Caco-2 (cell line): Measurements from ENCODE around the gene ACAP3. TPM values are rescaled to one million over a fixed set of nuclear protein-coding genes. Genes with fewer than 3 reads are reported as not detected.

Source experiments
- Bru-seq: library from RNA; stranded (reverse); fragments of 400-500 nt; gene quantifications from one replicate; lab custom pipeline; 2021; lab: Mats Ljungman, UMichigan
- BruChase-seq, 2 experiments: library from RNA; stranded (reverse); fragments of 400-500 nt; gene quantifications; one replicate each; lab custom pipeline; 2021; lab: Mats Ljungman, UMichigan
- BruUV-seq: library from RNA; stranded (reverse); fragments of 400-500 nt; replicated peaks from 2 replicates; lab custom pipeline; 2021; lab: Mats Ljungman, UMichigan
- CTCF ChIA-PET: fragments of 300-600 bp; sonication (Branson Sonifier 250); formaldehyde crosslinking; loops from one replicate; lab custom pipeline; 2022; ENCODE audit warnings: antibody characterized with exemption; lab: Charles Lee
- POLR2A ChIA-PET: fragments of 300-600 bp; sonication (Branson Sonifier 250); formaldehyde crosslinking; loops from one replicate; lab custom pipeline; 2022; ENCODE audit warnings: antibody characterized with exemption; lab: Charles Lee
- DNase-seq, 2 experiments: peaks; one replicate each; pipeline versions ENCODE4 v3.0.0 to v3.0.0-alpha.2; 2020 to 2022
- H3K27me3 ChIP-seq: replicated peaks from 2 replicates; pipeline ENCODE4 v1.6.0; 2011; ENCODE audit warnings: low read length; ENCODE audit not compliant: control insufficient read depth, insufficient read depth
- H3K36me3 ChIP-seq: 2 replicates; pipeline ENCODE4 v1.5.1; 2011; ENCODE audit warnings: low read length; ENCODE audit not compliant: control insufficient read depth, insufficient read depth
- H3K4me1 ChIP-seq: fragments of 250-450 bp; sonication (Bioruptor Pico); 2 replicates; pipeline ENCODE4 v1.5.1; 2020; ENCODE audit warnings: mild to moderate bottlenecking
- H3K4me3 ChIP-seq: 2 replicates; pipeline ENCODE4 v1.5.1; 2011; ENCODE audit warnings: low read depth, mild to moderate bottlenecking, control low read depth, low read length
- H3K9me3 ChIP-seq: fragments of 250-450 bp; sonication (Bioruptor Pico); 2 replicates; pipeline ENCODE4 v1.5.1; 2020; ENCODE audit warnings: mild to moderate bottlenecking, moderate library complexity
- H3K27ac Mint-ChIP-seq: one replicate; pipeline ENCODE4 v1.8.0; 2022; ENCODE audit warnings: mixed read lengths; ENCODE audit not compliant: unreplicated experiment
- H3K27me3 Mint-ChIP-seq: one replicate; pipeline ENCODE4 v1.8.0; 2022; ENCODE audit warnings: mixed read lengths; ENCODE audit not compliant: insufficient read depth, unreplicated experiment
- H3K36me3 Mint-ChIP-seq: one replicate; pipeline ENCODE4 v1.8.0; 2022; ENCODE audit warnings: mild to moderate bottlenecking, mixed read lengths; ENCODE audit not compliant: insufficient read depth, unreplicated experiment
- H3K4me1 Mint-ChIP-seq: one replicate; pipeline ENCODE4 v1.8.0; 2022; ENCODE audit warnings: low read depth, mixed read lengths; ENCODE audit not compliant: unreplicated experiment
- H3K4me3 Mint-ChIP-seq: one replicate; pipeline ENCODE4 v1.8.0; 2022; ENCODE audit warnings: mild to moderate bottlenecking, moderate library complexity, mixed read lengths; ENCODE audit not compliant: unreplicated experiment
- H3K9me3 Mint-ChIP-seq: one replicate; pipeline ENCODE4 v1.8.0; 2022; ENCODE audit warnings: mixed read lengths; ENCODE audit not compliant: unreplicated experiment
- intact Hi-C: fragments of 100-400 bp; cut with micrococcal nuclease; formaldehyde crosslinking; loops from one replicate; pipeline ENCODE4 v1.10.0; 2022; ENCODE audit not compliant: unreplicated experiment
- long read RNA-seq: library from polyadenylated mRNA; stranded (forward); transcript quantifications from one replicate; pipeline ENCODE4 v2.0.0, GENCODE V29; 2022
- total RNA-seq: library from RNA; stranded (reverse); gene quantifications from 2 replicates; pipeline ENCODE4 v1.2.3, GENCODE V29; 2022
- TF ChIP-seq, protein P1 (sequence below), 2 experiments: fragments of 200-600 bp in 1 of 2; IDR thresholded peaks; 1 replicate in 1 of 2; 2 replicates in 1 of 2; pipeline versions ENCODE4 v1.5.1 to v1.8.0; 2011 to 2022; ENCODE audit warnings: antibody characterized with exemption in 1 of 2, control low read depth in 1 of 2, inconsistent platforms in 1 of 2, low read depth in 1 of 2, low read length in 1 of 2, mild to moderate bottlenecking in 1 of 2, moderate library complexity in 1 of 2; ENCODE audit not compliant: insufficient read depth in 1 of 2, severe bottlenecking in 1 of 2, unreplicated experiment in 1 of 2

The ACAP3 gene, protein sequence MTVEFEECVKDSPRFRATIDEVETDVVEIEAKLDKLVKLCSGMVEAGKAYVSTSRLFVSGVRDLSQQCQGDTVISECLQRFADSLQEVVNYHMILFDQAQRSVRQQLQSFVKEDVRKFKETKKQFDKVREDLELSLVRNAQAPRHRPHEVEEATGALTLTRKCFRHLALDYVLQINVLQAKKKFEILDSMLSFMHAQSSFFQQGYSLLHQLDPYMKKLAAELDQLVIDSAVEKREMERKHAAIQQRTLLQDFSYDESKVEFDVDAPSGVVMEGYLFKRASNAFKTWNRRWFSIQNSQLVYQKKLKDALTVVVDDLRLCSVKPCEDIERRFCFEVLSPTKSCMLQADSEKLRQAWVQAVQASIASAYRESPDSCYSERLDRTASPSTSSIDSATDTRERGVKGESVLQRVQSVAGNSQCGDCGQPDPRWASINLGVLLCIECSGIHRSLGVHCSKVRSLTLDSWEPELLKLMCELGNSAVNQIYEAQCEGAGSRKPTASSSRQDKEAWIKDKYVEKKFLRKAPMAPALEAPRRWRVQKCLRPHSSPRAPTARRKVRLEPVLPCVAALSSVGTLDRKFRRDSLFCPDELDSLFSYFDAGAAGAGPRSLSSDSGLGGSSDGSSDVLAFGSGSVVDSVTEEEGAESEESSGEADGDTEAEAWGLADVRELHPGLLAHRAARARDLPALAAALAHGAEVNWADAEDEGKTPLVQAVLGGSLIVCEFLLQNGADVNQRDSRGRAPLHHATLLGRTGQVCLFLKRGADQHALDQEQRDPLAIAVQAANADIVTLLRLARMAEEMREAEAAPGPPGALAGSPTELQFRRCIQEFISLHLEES
- total RNA-seq (46.6 and 48.5 TPM in 2 replicates), Bru-seq, nascent RNA (percentile 46 among the genes with signal in this experiment), BruChase-seq, experiment 1, labeled RNA remaining after a 2-hour chase (percentile 56 among the genes with signal in this experiment), BruChase-seq, experiment 2, labeled RNA remaining after a 6-hour chase (percentile 73 among the genes with signal in this experiment)
- long read RNA-seq, partial matches to known transcripts, result 3 of 14 reads
- long read RNA-seq, other reads (novel, unspliced or antisense), result 9 of 14 reads

DNA sequence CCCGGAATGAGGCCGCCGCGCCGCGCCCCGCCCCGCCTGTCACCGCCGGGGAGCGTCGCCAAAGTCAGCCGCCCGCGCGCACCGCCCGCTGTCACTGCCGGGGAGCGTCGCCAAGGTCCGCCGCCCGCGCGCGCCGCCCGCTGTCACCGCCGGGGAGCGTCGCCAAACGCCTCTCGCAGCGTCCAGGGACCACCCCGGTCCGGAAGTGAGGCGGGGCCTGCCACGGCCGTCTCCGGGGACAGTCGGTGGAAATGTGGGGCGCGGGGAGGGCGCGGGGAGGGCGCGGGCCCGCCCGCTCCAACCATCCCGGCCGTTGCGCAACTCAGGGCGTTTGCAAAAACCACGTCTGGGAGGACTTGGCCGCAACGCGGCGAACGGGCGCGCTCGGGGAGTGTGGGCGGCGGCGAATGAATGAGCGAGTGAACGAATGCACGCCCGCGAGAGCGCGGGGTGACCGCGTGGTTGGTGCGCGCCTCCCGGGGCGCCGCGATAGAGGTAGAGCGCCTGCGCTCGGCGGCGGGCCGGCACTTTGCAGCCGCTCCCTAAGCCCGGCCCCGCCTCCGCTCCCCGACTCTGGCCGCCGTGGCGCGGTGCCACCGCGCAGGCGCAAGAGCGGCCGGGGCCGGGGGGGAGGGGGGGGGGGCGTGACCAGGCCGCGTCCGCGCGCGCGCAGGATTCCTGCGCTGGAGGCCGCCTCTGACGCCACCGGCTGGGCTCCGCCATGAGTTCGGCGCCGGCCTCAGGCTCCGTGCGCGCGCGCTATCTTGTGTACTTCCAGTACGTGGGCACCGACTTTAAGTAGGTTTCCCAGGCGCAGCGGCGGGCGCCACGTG lies at the start of gene ACAP3, which contains the start of gene PUSL1:
Gene ACAP3, minus strand, starts transcription at position 8 of the 833 bp plus-strand sequence. CDS start 115 bp downstream, outside the sequence.
Gene PUSL1, plus strand, starts transcription at position 675 of the 833 bp plus-strand sequence. Its CDS starts 47 bp downstream, at position 722.
- Mint-ChIP-seq H3K36me3 (peaks cover 25% of the 10 kb centered on the region), H3K27me3 (no peaks in the 10 kb centered on the region), H3K9me3 (no peaks in the 10 kb centered on the region), H3K4me3 (peak within 1 kb of the TSS; percentile 81), H3K27ac (peak within 1 kb of the TSS; percentile 42), H3K4me1 (no peaks in the 10 kb centered on the region)
- peaks cover 36% of the 10 kb centered on the region for H3K4me1 ChIP-seq
- CTCF ChIA-PET, result no interaction called here
- peak; percentile 86 to 89 for DNase-seq
- TF ChIP-seq, protein P1, sequence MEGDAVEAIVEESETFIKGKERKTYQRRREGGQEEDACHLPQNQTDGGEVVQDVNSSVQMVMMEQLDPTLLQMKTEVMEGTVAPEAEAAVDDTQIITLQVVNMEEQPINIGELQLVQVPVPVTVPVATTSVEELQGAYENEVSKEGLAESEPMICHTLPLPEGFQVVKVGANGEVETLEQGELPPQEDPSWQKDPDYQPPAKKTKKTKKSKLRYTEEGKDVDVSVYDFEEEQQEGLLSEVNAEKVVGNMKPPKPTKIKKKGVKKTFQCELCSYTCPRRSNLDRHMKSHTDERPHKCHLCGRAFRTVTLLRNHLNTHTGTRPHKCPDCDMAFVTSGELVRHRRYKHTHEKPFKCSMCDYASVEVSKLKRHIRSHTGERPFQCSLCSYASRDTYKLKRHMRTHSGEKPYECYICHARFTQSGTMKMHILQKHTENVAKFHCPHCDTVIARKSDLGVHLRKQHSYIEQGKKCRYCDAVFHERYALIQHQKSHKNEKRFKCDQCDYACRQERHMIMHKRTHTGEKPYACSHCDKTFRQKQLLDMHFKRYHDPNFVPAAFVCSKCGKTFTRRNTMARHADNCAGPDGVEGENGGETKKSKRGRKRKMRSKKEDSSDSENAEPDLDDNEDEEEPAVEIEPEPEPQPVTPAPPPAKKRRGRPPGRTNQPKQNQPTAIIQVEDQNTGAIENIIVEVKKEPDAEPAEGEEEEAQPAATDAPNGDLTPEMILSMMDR (IDR thresholded peaks at IDR 0.05; ENCODE audit: insufficient read depth in 1 of 2, low read depth in 1 of 2, low read length in 1 of 2, severe bottlenecking in 1 of 2, unreplicated experiment in 1 of 2), result no peak
- H3K36me3 ChIP-seq, result no peaks in the 10 kb centered on the region
- H3K27me3 ChIP-seq, result no peaks in the 10 kb centered on the region
- POLR2A ChIA-PET, result no interaction called here
- H3K9me3 ChIP-seq, result no peaks in the 10 kb centered on the region
- H3K4me3 ChIP-seq, result peak within 1 kb of the TSS; percentile 89
- BruUV-seq, result no TSS peak
- intact Hi-C loops, result no loop called here

DNA sequence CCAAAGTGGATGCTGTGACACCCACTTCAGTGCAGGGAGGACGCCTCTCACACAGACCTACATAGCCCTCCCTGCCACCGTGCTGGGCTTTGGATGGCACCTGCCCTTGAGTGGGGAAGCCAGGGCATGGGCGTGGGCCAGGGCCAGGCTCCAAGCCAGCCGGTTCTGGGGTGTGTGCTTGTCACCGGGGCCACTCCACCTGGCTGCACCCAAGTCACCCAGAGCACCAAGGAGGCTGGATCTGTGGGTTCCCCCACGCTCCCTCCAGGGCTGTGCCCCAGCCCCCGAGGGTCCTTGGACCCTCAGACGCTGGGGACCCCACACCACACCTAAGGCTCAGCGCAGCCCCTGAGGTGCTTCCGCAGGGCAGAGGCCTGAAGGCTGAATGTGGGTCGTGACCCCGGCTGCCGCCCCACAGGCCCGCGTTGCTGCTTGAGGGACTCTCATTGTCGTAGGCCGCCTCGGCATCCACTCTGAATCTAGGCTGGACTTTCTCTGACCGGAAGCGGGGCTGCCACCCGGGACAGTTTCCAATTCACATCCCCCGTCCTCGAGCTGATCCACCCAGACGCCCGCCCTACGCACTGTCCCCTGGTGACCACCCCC lies 49.2 kb upstream of the ACAP3 start:
- H3K9me3 ChIP-seq, result no peaks in the 10 kb centered on the region
- Mint-ChIP-seq H3K27me3 (no peaks in the 10 kb centered on the region), H3K36me3 (peaks cover 27% of the 10 kb centered on the region), H3K9me3 (no peaks in the 10 kb centered on the region), H3K4me3 (no peak overlapping the region), H3K4me1 (peaks cover 8% of the 10 kb centered on the region), H3K27ac (no peak overlapping the region)
- intact Hi-C loops, result no loop called here
- POLR2A ChIA-PET, result interaction anchor here (0.6 kb wide), 1 partner anchor 18 kb away, joined by 4 read pairs; the partner anchor contains the start of gene AURKAIP1
- peaks cover 32% of the 10 kb centered on the region for H3K4me1 ChIP-seq
- CTCF ChIA-PET, result no interaction called here
- TF ChIP-seq, protein P1 (IDR thresholded peaks at IDR 0.05; ENCODE audit: insufficient read depth in 1 of 2, low read depth in 1 of 2, low read length in 1 of 2, severe bottlenecking in 1 of 2, unreplicated experiment in 1 of 2), result no peak
- no peaks in the 10 kb centered on the region for H3K36me3 ChIP-seq
- DNase-seq, result no peak
- BruUV-seq, result no TSS peak
- no peak overlapping the region for H3K4me3 ChIP-seq
- H3K27me3 ChIP-seq, result no peaks in the 10 kb centered on the region
